A673 (cell line): ENCODE measurements around the gene WHRN. TPM values are rescaled to one million over a fixed set of nuclear protein-coding genes. Genes with fewer than 3 reads are reported as not detected.
A peak's percentile ranks its signal among the peaks of the same experiment; 100 is the strongest.

ENCODE experiments used
- BruUV-seq: library from RNA; stranded (reverse); fragments of 400-500 nt; replicated peaks from 2 replicates; lab custom pipeline; 2021; lab: Mats Ljungman, UMichigan
- CTCF ChIA-PET: fragments of 300-600 bp; sonication (Branson Sonifier 250); formaldehyde crosslinking; loops from one replicate; lab custom pipeline; 2022; ENCODE audit warnings: antibody characterized with exemption; lab: Charles Lee
- POLR2A ChIA-PET: fragments of 300-600 bp; sonication (Branson Sonifier 250); formaldehyde crosslinking; loops from one replicate; lab custom pipeline; 2022; ENCODE audit warnings: antibody characterized with exemption; ENCODE audit not compliant: low non-redundant PET; lab: Charles Lee
- DNase-seq: peaks from one replicate; pipeline ENCODE4 v3.0.0-alpha.2; 2015; ENCODE audit warnings: low spot score
- H3K27ac ChIP-seq: fragments of 200-600 bp; sonication (generic); 2 replicates; pipeline ENCODE4 v1.5.1; 2016; ENCODE audit warnings: mixed run types, low read depth, mild to moderate bottlenecking, mixed read lengths, antibody characterized with exemption, low read length; ENCODE audit not compliant: poor library complexity, severe bottlenecking
- H3K27me3 ChIP-seq: fragments of 200-600 bp; sonication (generic); replicated peaks from 2 replicates; pipeline ENCODE4 v1.6.1; 2017; ENCODE audit warnings: mixed run types, low read depth, mild to moderate bottlenecking, mixed read lengths, antibody characterized with exemption, low read length; ENCODE audit not compliant: insufficient read depth, poor library complexity
- H3K36me3 ChIP-seq: fragments of 200-600 bp; sonication (generic); 2 replicates; pipeline ENCODE4 v1.6.1; 2016; ENCODE audit warnings: mixed run types, mild to moderate bottlenecking, mixed read lengths, antibody characterized with exemption, low read length; ENCODE audit not compliant: insufficient read depth, poor library complexity, severe bottlenecking
- H3K4me1 ChIP-seq: fragments of 200-600 bp; sonication (generic); 2 replicates; pipeline ENCODE4 v1.6.1; 2017; ENCODE audit warnings: mixed run types, mild to moderate bottlenecking, mixed read lengths, antibody characterized with exemption, low read length; ENCODE audit not compliant: insufficient read depth, poor library complexity, severe bottlenecking
- H3K4me3 ChIP-seq: fragments of 200-600 bp; sonication (generic); 2 replicates; pipeline ENCODE4 v1.5.1; 2016; ENCODE audit warnings: low read depth, mixed run types, mild to moderate bottlenecking, mixed read lengths, low read length; ENCODE audit not compliant: poor library complexity, severe bottlenecking
- H3K9me3 ChIP-seq: fragments of 200-600 bp; sonication (generic); 2 replicates; pipeline ENCODE4 v1.6.1; 2016; ENCODE audit warnings: mixed run types, low read depth, mild to moderate bottlenecking, mixed read lengths, antibody characterized with exemption, low read length; ENCODE audit not compliant: poor library complexity, severe bottlenecking
- EZH2 ChIP-seq: fragments of 200-600 bp; sonication (generic); IDR thresholded peaks from 2 replicates; pipeline ENCODE4 v1.6.1; 2017; ENCODE audit warnings: borderline replicate concordance, low read depth, mild to moderate bottlenecking, mixed read lengths, antibody characterized with exemption, low read length; ENCODE audit not compliant: poor library complexity, severe bottlenecking
- intact Hi-C: fragments of 100-400 bp; cut with micrococcal nuclease; formaldehyde crosslinking; loops from one replicate; pipeline ENCODE4 v1.10.0; 2022; ENCODE audit not compliant: unreplicated experiment
- total RNA-seq: library from RNA; stranded (reverse); gene quantifications from 2 replicates; pipeline ENCODE4 v1.2.3, GENCODE V29; 2021
- TF ChIP-seq, protein P1 (sequence below): fragments of 300-800, 200-600 bp; sonication (generic); conservative IDR thresholded peaks from 2 replicates; pipeline ENCODE4 v1.5.1; 2017; ENCODE audit warnings: low read depth, mild to moderate bottlenecking, antibody characterized with exemption, low read length, moderate library complexity, mixed read lengths

The WHRN gene
- total RNA-seq, 1 experiment from 2014 or later = 9.1 TPM

DNA sequence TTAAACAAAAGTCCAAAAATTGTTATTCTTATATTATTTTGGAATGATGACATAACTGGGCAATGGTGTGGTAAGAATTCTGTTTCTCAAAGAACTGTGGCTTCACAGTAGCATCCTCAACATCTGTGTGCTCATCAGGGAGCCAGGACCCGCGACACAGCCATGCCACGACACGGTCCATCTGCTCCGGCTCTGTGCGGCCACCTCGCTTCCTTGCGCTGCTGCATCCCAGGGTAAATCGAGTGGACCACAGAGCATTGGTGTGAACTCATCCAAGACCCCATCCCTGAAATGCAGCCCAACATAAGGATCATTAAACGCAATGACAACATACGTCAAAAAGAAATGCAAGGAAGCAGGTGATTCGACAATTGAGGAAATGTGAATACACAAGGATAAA, 15.3 kb downstream of the WHRN start:
- BruUV-seq = no TSS peak
- TF ChIP-seq EZH2 = no peak
- TF ChIP-seq, protein P1, sequence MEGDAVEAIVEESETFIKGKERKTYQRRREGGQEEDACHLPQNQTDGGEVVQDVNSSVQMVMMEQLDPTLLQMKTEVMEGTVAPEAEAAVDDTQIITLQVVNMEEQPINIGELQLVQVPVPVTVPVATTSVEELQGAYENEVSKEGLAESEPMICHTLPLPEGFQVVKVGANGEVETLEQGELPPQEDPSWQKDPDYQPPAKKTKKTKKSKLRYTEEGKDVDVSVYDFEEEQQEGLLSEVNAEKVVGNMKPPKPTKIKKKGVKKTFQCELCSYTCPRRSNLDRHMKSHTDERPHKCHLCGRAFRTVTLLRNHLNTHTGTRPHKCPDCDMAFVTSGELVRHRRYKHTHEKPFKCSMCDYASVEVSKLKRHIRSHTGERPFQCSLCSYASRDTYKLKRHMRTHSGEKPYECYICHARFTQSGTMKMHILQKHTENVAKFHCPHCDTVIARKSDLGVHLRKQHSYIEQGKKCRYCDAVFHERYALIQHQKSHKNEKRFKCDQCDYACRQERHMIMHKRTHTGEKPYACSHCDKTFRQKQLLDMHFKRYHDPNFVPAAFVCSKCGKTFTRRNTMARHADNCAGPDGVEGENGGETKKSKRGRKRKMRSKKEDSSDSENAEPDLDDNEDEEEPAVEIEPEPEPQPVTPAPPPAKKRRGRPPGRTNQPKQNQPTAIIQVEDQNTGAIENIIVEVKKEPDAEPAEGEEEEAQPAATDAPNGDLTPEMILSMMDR = no peak
- CTCF ChIA-PET = no interaction called here

DNA sequence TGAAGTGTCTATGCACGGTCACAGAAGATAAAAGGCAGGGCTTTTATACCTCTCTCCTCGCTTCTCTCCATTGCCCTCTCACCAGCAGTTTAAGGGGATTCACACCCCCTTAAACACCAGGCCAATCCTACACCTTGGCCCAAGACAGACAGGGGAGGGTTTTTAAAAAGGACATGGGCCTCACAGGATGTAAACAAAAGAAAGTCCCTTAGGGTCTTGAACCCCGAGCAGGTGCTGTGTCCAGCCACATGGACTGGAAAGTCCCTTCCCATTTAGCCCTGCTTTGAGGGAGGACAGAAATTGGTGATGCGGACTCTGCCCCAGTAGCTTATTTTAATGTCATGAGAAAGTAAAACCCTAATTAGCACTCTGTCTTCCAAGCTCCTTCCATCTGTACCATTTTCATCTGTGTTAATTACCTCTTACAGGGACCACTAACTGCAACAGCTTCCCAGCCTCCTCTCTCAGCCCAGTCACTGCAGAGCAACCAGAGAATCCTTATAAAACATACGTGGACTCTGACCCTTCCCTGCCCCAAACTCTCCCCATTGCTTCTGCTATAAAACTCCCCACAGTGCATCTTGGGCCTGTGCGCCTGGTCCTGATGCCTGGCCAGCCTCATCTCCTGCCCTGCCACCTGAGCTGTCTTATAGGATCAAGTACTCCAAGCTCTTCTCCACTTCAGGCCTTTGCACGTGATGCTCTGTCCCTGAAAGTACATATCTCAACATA, 16.7 kb downstream of the WHRN start:
- Histone ChIP-seq H3K27ac (no peak overlapping the region), H3K36me3 (no peaks in the 10 kb centered on the region), H3K4me3 (no peak overlapping the region), H3K4me1 (no peaks in the 10 kb centered on the region), H3K27me3 (no peaks in the 10 kb centered on the region), H3K9me3 (no peaks in the 10 kb centered on the region)
- ChIA-PET POLR2A (no interaction called here), CTCF (no interaction called here)
- TF ChIP-seq, protein P1 = no peak
- no peak for TF ChIP-seq EZH2
- DNase-seq = no peak
- intact Hi-C loops = no loop called here
- no TSS peak for BruUV-seq

More for the DNA sequence above, 15.3 kb downstream of the WHRN start:
- POLR2A ChIA-PET = no interaction called here
- DNase-seq = no peak
- intact Hi-C loops = no loop called here
- Histone ChIP-seq H3K27ac (no peak overlapping the region), H3K4me1 (no peaks in the 10 kb centered on the region), H3K9me3 (no peaks in the 10 kb centered on the region), H3K36me3 (no peaks in the 10 kb centered on the region), H3K4me3 (no peak overlapping the region), H3K27me3 (no peaks in the 10 kb centered on the region)

DNA sequence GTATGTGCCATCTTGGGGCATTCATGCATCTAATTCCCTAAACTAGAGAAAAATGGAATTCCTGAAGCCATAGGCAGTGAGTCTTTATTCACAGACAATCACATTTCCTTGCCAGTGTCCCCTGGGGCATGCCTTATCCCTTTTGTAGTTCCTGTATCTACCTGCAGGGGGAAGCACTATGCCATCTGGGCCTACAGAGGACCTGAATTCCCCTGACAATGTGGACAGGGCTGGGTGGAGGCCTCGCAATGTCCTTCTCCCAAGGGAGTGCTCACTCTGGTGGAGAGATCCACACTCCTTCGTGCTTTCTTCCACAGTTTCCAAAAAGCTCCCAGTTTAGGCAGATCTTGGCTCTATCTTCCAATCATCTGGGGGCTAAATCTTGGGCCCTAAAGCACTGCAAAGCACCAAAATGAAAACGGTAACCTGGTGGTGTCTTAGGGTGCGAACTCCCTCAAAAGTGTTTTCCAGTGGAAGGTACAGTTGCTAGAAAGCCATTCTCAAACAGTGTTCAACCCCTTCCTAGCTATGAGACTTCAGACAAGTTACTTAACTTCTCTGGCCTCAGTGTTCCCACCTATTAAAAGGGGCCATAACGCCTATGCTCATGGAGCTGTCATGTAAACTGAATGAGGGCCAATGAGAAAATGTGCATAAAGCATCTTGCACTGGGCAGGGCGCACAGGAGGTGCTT, 17.5 kb downstream of the WHRN start:
- Histone ChIP-seq H3K27me3 (no peaks in the 10 kb centered on the region), H3K36me3 (no peaks in the 10 kb centered on the region), H3K27ac (no peak overlapping the region), H3K4me3 (no peak overlapping the region), H3K4me1 (no peaks in the 10 kb centered on the region), H3K9me3 (no peaks in the 10 kb centered on the region)
- no TSS peak for BruUV-seq
- CTCF ChIA-PET = no interaction called here
- peak; percentile 89 for DNase-seq
- POLR2A ChIA-PET = no interaction called here
- TF ChIP-seq, protein P1 = peak; percentile 85
- TF ChIP-seq EZH2 = no peak
- intact Hi-C loops = loop anchor here (1.0 kb wide), 1 partner anchor 166 kb away; no protein-coding TSS in a partner anchor
